CD4-positive, alpha-beta T cell (primary cell): ENCODE results near the gene AKR1C1. TPM values are rescaled to one million over a fixed set of nuclear protein-coding genes. Genes with fewer than 3 reads are reported as not detected.
"Not testable (repeated sequence)": the region's sequence is repeated elsewhere in the genome, so short reads cannot be mapped to it uniquely, and the experiment has no call there.

Source experiments
- ATAC-seq: fragments of 200-7000 bp; cut with Tn5 transposase; one replicate; pipeline ENCODE4 v1.10.0; 2022; ENCODE audit warnings: mild to moderate bottlenecking; ENCODE audit not compliant: poor library complexity
- CTCF ChIA-PET: fragments of 350-600 bp; sonication (Branson Sonifier 250); formaldehyde crosslinking; loops from one replicate; lab custom pipeline; 2021; ENCODE audit warnings: antibody characterized with exemption, inconsistent platforms; lab: Charles Lee
- POLR2A ChIA-PET: fragments of 350-600 bp; sonication (Branson Sonifier 250); formaldehyde crosslinking; loops from one replicate; lab custom pipeline; 2021; ENCODE audit warnings: antibody characterized with exemption, inconsistent platforms; lab: Charles Lee
- DNase-seq, 14 experiments: peaks; one replicate each; pipeline ENCODE4 v3.0.0-alpha.2; 2013 to 2020; ENCODE audit warnings: mixed read lengths in 2 of 14
- H3K27ac ChIP-seq, 2 donors: one replicate each; pipeline versions ENCODE4 v1.5.1 to v1.7.0; 2013; ENCODE audit warnings: low read length in 2 of 2, low read depth in 1 of 2, mild to moderate bottlenecking in 1 of 2
- H3K27me3 ChIP-seq, 2 experiments: 1 replicate in 1 of 2; 2 replicates in 1 of 2; pipeline versions ENCODE4 v1.6.1 to v1.7.0; 2013; ENCODE audit warnings: low read length in 2 of 2, control low read depth in 1 of 2, mild to moderate bottlenecking in 1 of 2, moderate library complexity in 1 of 2; ENCODE audit not compliant: insufficient read depth in 2 of 2, control insufficient read depth in 1 of 2
- H3K36me3 ChIP-seq: one replicate; pipeline ENCODE4 v1.6.1; 2013; ENCODE audit warnings: low read length, control low read depth; ENCODE audit not compliant: insufficient read depth
- H3K4me1 ChIP-seq: one replicate; pipeline ENCODE4 v1.6.1; 2013; ENCODE audit warnings: low read length, control low read depth; ENCODE audit not compliant: insufficient read depth
- H3K4me3 ChIP-seq: one replicate; pipeline ENCODE4 v1.5.1; 2013; ENCODE audit warnings: mild to moderate bottlenecking, low read length, moderate library complexity
- H3K9me3 ChIP-seq, 2 experiments: 1 replicate in 1 of 2; 2 replicates in 1 of 2; pipeline versions ENCODE4 v1.6.1 to v1.7.0; 2013; ENCODE audit warnings: low read length in 2 of 2, mild to moderate bottlenecking in 2 of 2, control low read depth in 1 of 2, moderate library complexity in 1 of 2; ENCODE audit not compliant: control insufficient read depth in 1 of 2, insufficient read depth in 1 of 2
- H3K27ac Mint-ChIP-seq: one replicate; pipeline ENCODE4 v1.8.0; 2020; ENCODE audit warnings: mixed read lengths
- H3K27me3 Mint-ChIP-seq: one replicate; pipeline ENCODE4 v1.8.0; 2021; ENCODE audit warnings: mixed read lengths
- H3K36me3 Mint-ChIP-seq: one replicate; pipeline ENCODE4 v1.8.0; 2021; ENCODE audit warnings: low read depth, mixed read lengths
- H3K4me1 Mint-ChIP-seq: one replicate; pipeline ENCODE4 v1.8.0; 2021; ENCODE audit warnings: low read depth, mixed read lengths
- H3K4me3 Mint-ChIP-seq: one replicate; pipeline ENCODE4 v1.8.0; 2020; ENCODE audit warnings: mild to moderate bottlenecking, mixed read lengths
- H3K9me3 Mint-ChIP-seq: one replicate; pipeline ENCODE4 v1.8.0; 2020; ENCODE audit warnings: mixed read lengths
- CTCF ChIP-seq: fragments of 200-600 bp; IDR thresholded peaks from one replicate; pipeline ENCODE4 v1.8.0; 2022; ENCODE audit warnings: antibody characterized with exemption, mild to moderate bottlenecking
- intact Hi-C, 2 experiments: fragments of 100-400 bp; cut with DNase I in 1 of 2; cut with micrococcal nuclease in 1 of 2; formaldehyde crosslinking; loops; one replicate each; pipeline versions ENCODE4 v1.15.1 to v1.9.0; 2023 to 2025; cut with DNase I, micrococcal nuclease
- polyA plus RNA-seq, 2 donors: library from polyadenylated mRNA; unstranded; fragments of 120-200 nt; gene quantifications; one replicate each; pipeline ENCODE4 v1.2.1, GENCODE V29; 2013
- total RNA-seq, 174 experiments: library from RNA in 2 of 174; stranded (reverse) in 2 of 174; gene quantifications; one replicate each; pipeline ENCODE4 v1.2.3 and lab custom pipeline; 2021 to 2026

The AKR1C1 gene
- total RNA-seq (1 to 10 TPM; 1.6 to 2.6 TPM), total RNA-seq (lab: John Stamatoyannopoulos, UW) (0.15 to 15.4 (median 1.8) reads per million in 172 experiments)
- 1.4 TPM for polyA plus RNA-seq (2013, experiment 1 of 2)
- 4.1 TPM for polyA plus RNA-seq (2013, experiment 2 of 2)

- DNase-seq, H3K4me3 Mint-ChIP-seq, H3K36me3 Mint-ChIP-seq, CTCF ChIA-PET, H3K9me3 ChIP-seq, H3K4me1 ChIP-seq, intact Hi-C loops, POLR2A ChIA-PET, H3K9me3 Mint-ChIP-seq, H3K27ac Mint-ChIP-seq, H3K27me3 Mint-ChIP-seq, ATAC-seq, H3K4me1 Mint-ChIP-seq, H3K36me3 ChIP-seq, H3K27ac ChIP-seq, H3K27me3 ChIP-seq, H3K4me3 ChIP-seq: not testable (repeated sequence)
These were observed at the start of gene AKR1C1 for GRCh38 chr10:4962876-4963814. Gene AKR1C1 (plus strand): TSS chr10:4963415. CDS start chr10:4963445, 30 bp downstream.

- no peak overlapping the region for H3K4me3 Mint-ChIP-seq
- Histone ChIP-seq H3K36me3 (peaks cover 3% of the 10 kb centered on the region), H3K27ac (no peak overlapping the region), H3K27me3 (no peaks in the 10 kb centered on the region), H3K4me1 (no peaks in the 10 kb centered on the region), H3K4me3 (no peak overlapping the region), H3K9me3 (no peaks in the 10 kb centered on the region)
- H3K36me3 Mint-ChIP-seq: peaks cover 24% of the 10 kb centered on the region
- no peaks in the 10 kb centered on the region for H3K9me3 Mint-ChIP-seq
- intact Hi-C loops: no loop called here
- no peak overlapping the region for H3K27ac Mint-ChIP-seq
- ChIA-PET CTCF (no interaction called here), POLR2A (no interaction called here)
- no peak for ATAC-seq
- TF ChIP-seq CTCF: no peak
- H3K27me3 Mint-ChIP-seq: no peaks in the 10 kb centered on the region
- DNase-seq: no peak
- H3K4me1 Mint-ChIP-seq: no peaks in the 10 kb centered on the region
These were observed 48.9 kb upstream of the AKR1C1 start for GRCh38 chr10:4914213-4914850.

- intact Hi-C loops: no loop called here
- CTCF ChIA-PET: no interaction called here
These were observed 47.0 kb upstream of the AKR1C1 start for GRCh38 chr10:4916086-4916716.

More at GRCh38 chr10:4916086-4916716, 47.0 kb upstream of the AKR1C1 start:
- POLR2A ChIA-PET: no interaction called here
- Histone ChIP-seq H3K27me3 (no peaks in the 10 kb centered on the region), H3K4me1 (no peaks in the 10 kb centered on the region), H3K27ac (no peak overlapping the region), H3K9me3 (no peaks in the 10 kb centered on the region), H3K4me3 (no peak overlapping the region), H3K36me3 (no peaks in the 10 kb centered on the region)
- Mint-ChIP-seq H3K27me3 (no peaks in the 10 kb centered on the region), H3K4me3 (no peak overlapping the region), H3K36me3 (peaks cover 15% of the 10 kb centered on the region), H3K27ac (no peak overlapping the region), H3K9me3 (no peaks in the 10 kb centered on the region), H3K4me1 (no peaks in the 10 kb centered on the region)
- no peak for ATAC-seq
- no peak for TF ChIP-seq CTCF
- no peak for DNase-seq
